ENCODE measurements around the gene VPS37D.

VPS37D gene

GRCh38 chr7:73681031-73681430 lies 13.4 kb downstream of the VPS37D start:
- no peak for DNase-seq (ENCODE audit: low read depth)

GRCh38 chr7:73682745-73683055 lies 15.1 kb downstream of the VPS37D start:
- no peak for DNase-seq (ENCODE audit: low read depth)

- DNase-seq (ENCODE audit: low read depth): peak; percentile 80
These were observed 15.6 kb downstream of the VPS37D start, which contains the start of the genes BUD23 and DNAJC30 for GRCh38 chr7:73683056-73683787. BUD23 (plus strand) TSS chr7:73683597; CDS start chr7:73683626, 29 bp downstream. DNAJC30 (minus strand) TSS chr7:73683453; CDS start chr7:73683423, 30 bp downstream.

- DNase-seq (ENCODE audit: low read depth): no peak
These were observed 16.4 kb downstream of the VPS37D start for GRCh38 chr7:73683788-73684693.

- DNase-seq (ENCODE audit: low read depth): no peak
These were observed 17.7 kb downstream of the VPS37D start for GRCh38 chr7:73685311-73685710.

- no peak for DNase-seq (ENCODE audit: low read depth)
These were observed 20.7 kb downstream of the VPS37D start for GRCh38 chr7:73688288-73688687.

- DNase-seq (ENCODE audit: low read depth): no peak
These were observed 23.0 kb downstream of the VPS37D start for GRCh38 chr7:73690646-73691045.

GRCh38 chr7:73696372-73696771 lies 28.7 kb downstream of the VPS37D start:
- no peak for DNase-seq (ENCODE audit: low read depth)

- DNase-seq (ENCODE audit: low read depth): no peak
These were observed 30.8 kb downstream of the VPS37D start for GRCh38 chr7:73698410-73698809.

- DNase-seq (ENCODE audit: low read depth): no peak
These were observed 31.9 kb downstream of the VPS37D start for GRCh38 chr7:73699370-73700068.

- no peak for DNase-seq (ENCODE audit: low read depth)
These were observed 32.4 kb downstream of the VPS37D start for GRCh38 chr7:73700069-73700423.

GRCh38 chr7:73700581-73701134 lies 33.0 kb downstream of the VPS37D start:
- DNase-seq (ENCODE audit: low read depth): no peak

- no peak for DNase-seq (ENCODE audit: low read depth)
These were observed 33.8 kb downstream of the VPS37D start for GRCh38 chr7:73701357-73701995.

- no peak for DNase-seq (ENCODE audit: low read depth)
These were observed 34.6 kb downstream of the VPS37D start for GRCh38 chr7:73702226-73702625.

GRCh38 chr7:73702665-73703064 lies 35.0 kb downstream of the VPS37D start:
- DNase-seq (ENCODE audit: low read depth): no peak

GRCh38 chr7:73703225-73703624 lies 35.6 kb downstream of the VPS37D start:
- no peak for DNase-seq (ENCODE audit: low read depth)

- no peak for DNase-seq (ENCODE audit: low read depth)
These were observed 36.4 kb downstream of the VPS37D start for GRCh38 chr7:73703757-73704639.

- no peak for DNase-seq (ENCODE audit: low read depth)
These were observed 37.3 kb downstream of the VPS37D start for GRCh38 chr7:73704640-73705550.

- DNase-seq (ENCODE audit: low read depth): no peak
These were observed 37.9 kb downstream of the VPS37D start for GRCh38 chr7:73705551-73705920.

Data from HS-27A (cell line).